Stimulated activated CD8-positive, alpha-beta memory T cell treated with anti-CD3 and anti-CD28 coated beads, Interleukin-7, amount 100 ng/mL, for 4 hours (primary cell): Measurements from ENCODE around the gene NOD2.

Experiments used
- DNase-seq, 2 donors: peaks; one replicate each; pipeline ENCODE4 v3.0.0-alpha.2; 2020; ENCODE audit warnings: low read depth in 2 of 2

NOD2 gene

DNA sequence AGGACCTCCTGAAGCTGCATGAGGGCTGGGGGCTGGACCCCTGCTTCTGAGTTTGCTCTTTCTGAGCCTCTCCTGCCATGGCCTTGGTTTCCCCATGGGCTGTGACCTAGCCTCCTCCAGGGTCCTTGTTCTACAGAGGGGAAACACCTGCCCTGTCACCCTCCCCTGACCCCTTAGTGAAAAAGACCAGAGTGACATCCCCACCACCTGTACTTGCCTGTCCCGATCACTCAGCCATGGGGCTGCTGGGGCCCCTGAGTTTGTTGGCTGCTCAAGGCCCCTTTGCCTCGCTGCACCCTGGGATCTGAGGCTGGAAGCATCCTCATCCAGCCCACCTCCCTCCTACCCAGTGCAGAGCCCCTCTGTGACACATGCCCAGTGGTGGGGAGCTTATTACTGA is 800 bp downstream of the NOD2 start:
- DNase-seq: no peak

DNA sequence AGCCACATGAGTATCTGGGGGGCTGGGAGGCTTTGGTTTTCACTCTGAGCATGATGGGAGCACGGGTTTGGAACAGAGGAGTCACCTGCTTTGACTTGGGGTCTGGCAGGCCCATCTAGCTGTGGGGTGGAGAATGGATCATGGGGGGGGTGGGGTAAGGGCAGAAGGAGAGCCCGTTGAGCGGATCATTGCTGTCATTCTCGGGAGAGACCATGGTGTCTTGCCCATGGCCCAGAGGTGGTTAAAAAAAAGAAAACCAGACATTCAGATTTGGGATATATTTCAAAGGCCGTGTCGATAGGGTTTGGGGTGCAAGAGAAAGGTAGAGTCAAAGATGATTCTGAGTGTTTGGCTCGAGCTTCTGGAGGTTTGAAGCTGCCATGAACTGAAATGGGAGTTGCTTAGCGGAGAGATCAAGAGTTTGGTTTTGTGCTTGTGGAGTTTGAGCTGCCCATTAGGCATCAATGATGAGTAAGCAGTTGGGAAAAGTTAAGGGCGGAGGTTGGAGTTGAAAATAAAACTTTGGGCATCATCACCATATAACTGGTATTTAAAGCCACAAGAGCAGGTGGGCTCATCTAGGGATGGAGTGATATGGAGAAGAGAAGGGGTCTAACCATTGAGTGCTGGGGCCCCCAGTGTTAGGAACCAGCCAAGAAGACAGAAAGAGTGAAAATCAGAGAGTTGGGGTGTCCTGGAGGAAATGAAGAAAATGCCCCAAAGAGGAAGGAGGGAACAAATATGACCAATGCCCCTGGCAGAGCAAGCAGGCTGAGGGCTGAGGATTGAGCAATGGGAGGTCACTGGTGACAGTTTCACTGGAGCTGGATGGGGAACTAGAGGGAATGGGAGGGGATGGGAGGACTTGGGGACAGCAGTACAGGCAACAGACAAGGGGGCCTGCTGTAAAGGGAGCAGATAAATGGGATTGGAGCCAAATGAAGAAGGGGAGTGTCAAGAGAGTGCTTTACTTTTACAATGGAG is 1.9 kb downstream of the NOD2 start:
- no peak for DNase-seq

DNA sequence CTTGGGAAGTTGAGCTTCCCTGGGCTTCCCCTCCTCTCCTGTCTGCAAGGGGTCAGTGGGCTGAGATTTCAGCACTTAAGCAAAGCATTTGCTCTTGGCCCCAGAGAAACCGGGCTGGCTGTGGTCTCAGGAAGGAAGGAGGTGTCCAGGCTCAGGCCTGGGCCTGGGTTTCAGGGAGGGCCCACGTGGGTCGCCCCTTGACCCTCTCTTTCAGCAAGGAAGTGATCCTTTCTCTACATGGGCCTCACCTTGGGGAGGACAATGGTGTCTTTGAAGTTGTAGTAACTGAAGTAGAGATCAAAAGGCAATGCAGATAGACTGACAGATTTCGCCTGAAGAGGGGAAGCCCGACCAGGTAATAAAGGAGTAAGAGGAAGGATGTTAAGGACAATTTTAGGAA is 2.7 kb downstream of the NOD2 start:
- DNase-seq: no peak

- DNase-seq: peak in 1 of 2 donors; percentile 40
Measured at GRCh38 chr16:50696575-50697420, 3.4 kb downstream of the NOD2 start.

DNA sequence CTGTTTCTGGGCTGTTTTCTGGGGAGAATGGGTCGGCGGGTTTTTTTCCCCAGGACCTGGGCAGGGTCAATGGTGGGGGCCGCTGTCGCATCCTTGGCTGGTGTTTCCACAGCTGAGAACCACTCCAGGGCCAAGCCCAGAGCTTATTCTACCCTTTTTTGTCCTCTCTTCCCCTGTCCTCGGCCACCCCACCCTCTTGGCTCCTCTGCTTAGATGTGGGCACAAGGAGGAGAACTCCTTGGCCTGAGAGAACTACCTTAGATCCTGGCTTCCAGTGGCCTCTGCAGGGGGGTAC is 4.0 kb downstream of the NOD2 start:
- no peak for DNase-seq

DNA sequence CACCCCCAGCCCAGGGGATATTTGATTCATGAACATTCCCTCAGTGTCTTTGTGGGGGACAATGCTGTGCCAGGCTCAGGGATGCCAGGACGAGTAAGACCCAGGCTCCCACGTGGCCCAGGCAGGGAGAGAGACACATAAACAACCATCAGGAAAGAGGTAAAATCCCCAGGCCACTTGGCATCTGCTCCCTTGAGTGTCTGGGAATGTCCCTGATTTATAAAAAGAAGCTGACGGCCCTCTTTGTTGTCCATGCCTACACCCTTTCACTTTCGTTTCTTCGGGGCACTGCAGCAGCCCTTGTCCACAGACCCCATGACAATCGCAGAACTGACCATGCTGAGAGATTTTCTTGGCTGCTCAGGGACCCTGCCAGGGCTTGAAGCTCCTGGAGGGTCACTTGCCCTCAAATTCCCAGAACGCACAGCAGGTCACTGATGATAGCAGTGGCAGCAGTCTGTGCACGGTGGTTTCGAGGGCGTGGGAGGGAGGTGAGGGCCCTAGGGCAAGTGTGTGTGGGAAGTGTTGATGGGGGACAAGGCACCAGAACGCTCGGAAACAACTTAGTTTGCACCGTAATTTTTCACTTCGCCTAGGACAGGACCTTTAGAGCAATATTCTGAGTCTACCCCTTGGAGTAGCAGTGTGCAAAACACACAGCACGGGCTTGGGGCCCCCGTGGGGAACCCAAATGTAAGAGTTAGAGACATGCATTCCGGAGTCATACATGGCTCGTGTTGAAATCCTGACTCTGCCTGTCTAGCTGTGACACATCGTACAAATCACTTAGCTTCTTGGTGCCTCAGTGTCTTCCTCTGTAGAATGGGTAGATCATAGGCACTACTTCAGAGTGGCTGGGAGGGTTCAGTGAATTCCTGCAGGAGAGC is 4.7 kb downstream of the NOD2 start:
- DNase-seq: peak in 1 of 2 donors; percentile 50

GRCh38 chr16:50699326-50700159 is 6.1 kb downstream of the NOD2 start:
- peak in 1 of 2 donors; percentile 60 for DNase-seq

DNA sequence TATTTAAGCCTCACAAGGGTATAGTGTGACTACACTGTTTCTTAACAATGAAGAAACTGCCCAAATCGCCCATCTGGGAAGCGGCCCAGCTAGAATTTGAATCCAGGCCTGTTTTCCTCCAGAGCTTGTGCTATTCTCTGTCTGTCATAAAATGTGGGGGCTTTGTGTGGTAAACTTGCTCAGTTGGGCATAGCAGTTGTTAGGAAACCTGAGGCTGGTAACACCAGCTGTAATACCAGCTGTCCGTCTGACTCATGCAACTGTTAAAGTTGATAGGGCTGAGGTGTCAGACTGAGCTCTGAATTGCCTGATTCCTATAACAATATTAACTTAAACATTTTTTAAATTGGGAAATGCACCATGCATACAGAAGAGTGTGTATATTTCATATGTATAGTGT is 9.3 kb downstream of the NOD2 start:
- no peak for DNase-seq

GRCh38 chr16:50704245-50704644 is 10.8 kb downstream of the NOD2 start:
- DNase-seq: no peak

DNA sequence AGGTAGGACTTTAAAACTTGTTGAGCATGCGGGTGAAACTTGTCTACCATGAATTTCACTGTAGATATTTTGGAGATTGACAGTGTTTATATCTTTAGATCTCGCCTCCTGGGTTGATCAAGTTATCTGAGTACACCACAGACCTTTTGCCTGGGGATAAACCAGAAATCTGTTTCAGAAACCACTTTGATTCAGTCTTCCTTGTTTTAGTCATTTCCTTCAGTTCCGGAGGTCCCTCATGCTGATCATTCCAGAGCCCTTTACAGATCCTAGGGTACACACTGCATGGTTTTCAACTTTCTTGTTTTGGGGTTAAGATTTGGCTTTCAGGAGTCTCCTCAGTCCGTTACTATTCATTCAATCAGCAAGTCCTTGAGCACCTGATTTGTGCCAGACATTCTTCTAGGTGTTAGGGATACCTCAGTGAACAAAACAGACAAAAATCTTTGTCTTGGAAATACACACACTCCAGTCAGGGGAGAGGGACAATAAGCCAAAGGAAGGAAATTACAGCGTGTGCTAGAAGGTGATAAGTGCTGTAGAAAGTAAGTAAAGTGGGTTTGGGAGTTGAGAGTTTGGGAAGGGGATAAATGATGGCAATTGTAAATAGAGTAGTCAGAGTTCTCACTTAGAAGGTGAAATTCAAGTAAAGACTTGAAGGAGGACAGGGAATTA is 12.2 kb downstream of the NOD2 start:
- DNase-seq: no peak

GRCh38 chr16:50706250-50706649 is 12.8 kb downstream of the NOD2 start:
- DNase-seq: no peak

- DNase-seq: no peak
Measured at GRCh38 chr16:50708373-50709060, 15.1 kb downstream of the NOD2 start.

GRCh38 chr16:50709061-50709684 is 15.8 kb downstream of the NOD2 start:
- DNase-seq: no peak

- no peak for DNase-seq
Measured at GRCh38 chr16:50709980-50710379, 16.6 kb downstream of the NOD2 start.

DNA sequence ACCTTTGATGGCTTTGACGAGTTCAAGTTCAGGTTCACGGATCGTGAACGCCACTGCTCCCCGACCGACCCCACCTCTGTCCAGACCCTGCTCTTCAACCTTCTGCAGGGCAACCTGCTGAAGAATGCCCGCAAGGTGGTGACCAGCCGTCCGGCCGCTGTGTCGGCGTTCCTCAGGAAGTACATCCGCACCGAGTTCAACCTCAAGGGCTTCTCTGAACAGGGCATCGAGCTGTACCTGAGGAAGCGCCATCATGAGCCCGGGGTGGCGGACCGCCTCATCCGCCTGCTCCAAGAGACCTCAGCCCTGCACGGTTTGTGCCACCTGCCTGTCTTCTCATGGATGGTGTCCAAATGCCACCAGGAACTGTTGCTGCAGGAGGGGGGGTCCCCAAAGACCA is 17.6 kb downstream of the NOD2 start:
- no peak for DNase-seq

DNA sequence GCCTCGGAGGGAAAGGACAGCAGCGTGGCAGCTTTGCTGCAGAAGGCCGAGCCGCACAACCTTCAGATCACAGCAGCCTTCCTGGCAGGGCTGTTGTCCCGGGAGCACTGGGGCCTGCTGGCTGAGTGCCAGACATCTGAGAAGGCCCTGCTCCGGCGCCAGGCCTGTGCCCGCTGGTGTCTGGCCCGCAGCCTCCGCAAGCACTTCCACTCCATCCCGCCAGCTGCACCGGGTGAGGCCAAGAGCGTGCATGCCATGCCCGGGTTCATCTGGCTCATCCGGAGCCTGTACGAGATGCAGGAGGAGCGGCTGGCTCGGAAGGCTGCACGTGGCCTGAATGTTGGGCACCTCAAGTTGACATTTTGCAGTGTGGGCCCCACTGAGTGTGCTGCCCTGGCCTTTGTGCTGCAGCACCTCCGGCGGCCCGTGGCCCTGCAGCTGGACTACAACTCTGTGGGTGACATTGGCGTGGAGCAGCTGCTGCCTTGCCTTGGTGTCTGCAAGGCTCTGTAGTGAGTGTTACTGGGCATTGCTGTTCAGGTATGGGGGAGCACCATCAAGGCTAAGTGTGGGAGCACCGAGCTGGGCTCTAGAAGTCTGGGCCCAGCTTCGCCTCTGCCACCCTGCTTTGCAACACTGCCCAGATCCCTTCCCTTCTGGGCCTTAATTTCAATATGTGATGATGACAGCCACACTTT is 18.6 kb downstream of the NOD2 start:
- no peak for DNase-seq

DNA sequence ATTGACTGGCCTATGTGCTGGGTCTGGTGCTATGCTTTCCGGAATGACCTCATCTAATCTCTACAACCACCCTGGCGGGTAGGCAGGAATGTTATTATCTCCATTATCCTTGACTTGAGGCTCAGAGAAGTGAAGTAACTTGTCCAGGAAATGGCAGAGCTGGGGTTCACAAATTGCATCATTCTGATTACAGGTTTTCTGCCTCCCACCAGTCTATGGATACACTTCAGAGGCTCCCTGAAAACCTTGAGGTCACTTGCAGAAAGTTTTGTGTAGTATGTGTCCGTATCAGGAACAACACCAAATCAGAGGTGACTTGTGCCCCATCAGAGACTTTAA is 19.1 kb downstream of the NOD2 start:
- no peak for DNase-seq

GRCh38 chr16:50712956-50713355 is 19.6 kb downstream of the NOD2 start:
- DNase-seq: no peak

- DNase-seq: no peak
Measured at GRCh38 chr16:50717091-50717490, 23.7 kb downstream of the NOD2 start.
